Measurements from ENCODE around the gene RNF2. TPM values are rescaled to one million over a fixed set of nuclear protein-coding genes. Genes with fewer than 3 reads are reported as not detected.

RNF2 gene
- total and polyA plus RNA-seq, 12 donors, result 2.3 to 16.7 (median 13.2) TPM

- Histone ChIP-seq H3K36me3 (no peaks in the 10 kb centered on the region), H3K4me1 (no peaks in the 10 kb centered on the region), H3K27me3 (no peaks in the 10 kb centered on the region), H3K9me3 (no peaks in the 10 kb centered on the region), H3K4me3 (no peak overlapping the region), H3K27ac (no peak overlapping the region)
- DNase-seq (no peak), ATAC-seq (no peak)
- intact Hi-C loops (cut with DNase I), result no loop called here
- no peak for TF ChIP-seq CTCF (IDR thresholded peaks at IDR 0.05)
- 81 to 83% methylated on average over 7 of the region's 7 CpGs for WGBS, 2 donors
These were observed 6.5 kb upstream of the RNF2 start for GRCh38 chr1:185038813-185039376.

GRCh38 chr1:185039726-185040407 is 5.5 kb upstream of the RNF2 start:
- H3K9me3 ChIP-seq, result no peaks in the 10 kb centered on the region
- no peak for TF ChIP-seq CTCF (IDR thresholded peaks at IDR 0.05)
- no peak overlapping the region for H3K27ac ChIP-seq
- no peak for DNase-seq
- H3K4me1 ChIP-seq, result peaks cover 0 to 7% (median 0%) of the 10 kb centered on the region in 9 donors
- ATAC-seq, result no peak
- 83 to 85% methylated on average over 4 of the region's 4 CpGs for WGBS, 2 donors
- intact Hi-C loops (cut with DNase I), result loop anchor here in 6 of 10 donors (10.0 kb wide), 1 partner anchor 115 kb away; the partner anchor contains the start of genes SWT1 (in 6 of the 6) and TRMT1L (in 6 of the 6)
- no peak overlapping the region for H3K4me3 ChIP-seq
- H3K27me3 ChIP-seq, result no peaks in the 10 kb centered on the region
- H3K36me3 ChIP-seq, result no peaks in the 10 kb centered on the region

- no peak for ATAC-seq
- H3K4me1 ChIP-seq, result peaks cover 0 to 9% (median 0%) of the 10 kb centered on the region in 9 donors
These were observed 5.0 kb upstream of the RNF2 start for GRCh38 chr1:185040408-185040735.

GRCh38 chr1:185041742-185042141 is 3.6 kb upstream of the RNF2 start:
- Histone ChIP-seq H3K27me3 (no peaks in the 10 kb centered on the region), H3K27ac (no peak overlapping the region), H3K4me3 (no peak overlapping the region), H3K9me3 (no peaks in the 10 kb centered on the region), H3K4me1 (peaks cover 2 to 15% (median 5%) of the 10 kb centered on the region in 9 donors), H3K36me3 (no peaks in the 10 kb centered on the region)
- no peak for DNase-seq
- intact Hi-C loops (cut with DNase I), result loop anchor here in 6 of 10 donors (10.0 kb wide), 1 partner anchor 113 kb away; the partner anchor contains the start of genes SWT1 (in 6 of the 6) and TRMT1L (in 6 of the 6)
- no peak for TF ChIP-seq CTCF (IDR thresholded peaks at IDR 0.05)
- ATAC-seq, result no peak
- 54 to 57% methylated on average over 1 of the region's 1 CpG for WGBS, 2 donors

More at GRCh38 chr1:185040408-185040735, 5.0 kb upstream of the RNF2 start:
- intact Hi-C loops (cut with DNase I), result loop anchor here in 6 of 10 donors (10.0 kb wide), 1 partner anchor 114 kb away; the partner anchor contains the start of genes SWT1 (in 6 of the 6) and TRMT1L (in 6 of the 6)
- WGBS, 2 donors, result 69 to 83% methylated on average over 1 of the region's 1 CpG
- Histone ChIP-seq H3K27me3 (no peaks in the 10 kb centered on the region), H3K9me3 (no peaks in the 10 kb centered on the region), H3K27ac (no peak overlapping the region), H3K36me3 (no peaks in the 10 kb centered on the region), H3K4me3 (no peak overlapping the region)
- no peak for TF ChIP-seq CTCF (IDR thresholded peaks at IDR 0.05)
- DNase-seq, result no peak

Data from heart right ventricle (tissue), 16 donors.